WTC11 (cell line): ENCODE results near the gene KIAA1755. TPM values are rescaled to one million over a fixed set of nuclear protein-coding genes. Genes with fewer than 3 reads are reported as not detected.
"Not testable (repeated sequence)": the region's sequence is repeated elsewhere in the genome, so short reads cannot be mapped to it uniquely, and the experiment has no call there.

ENCODE experiments used
- ATAC-seq: fragments of 200-7000 bp; cut with Tn5 transposase; 2 replicates; pipeline ENCODE4 v1.10.0; 2021; ENCODE audit warnings: mild to moderate bottlenecking, moderate library complexity
- CTCF ChIA-PET: fragments of 300-600 bp; sonication (Branson Sonifier 250); formaldehyde crosslinking; loops from one replicate; lab custom pipeline; 2021; ENCODE audit warnings: antibody characterized with exemption; lab: Charles Lee
- POLR2A ChIA-PET: fragments of 350-600 bp; sonication (Branson Sonifier 250); formaldehyde crosslinking; loops from one replicate; lab custom pipeline; 2021; ENCODE audit warnings: antibody characterized with exemption; lab: Charles Lee
- DNase-seq: peaks from one replicate; pipeline ENCODE4 v3.0.0; 2021; ENCODE audit warnings: low spot score
- H3K27ac Mint-ChIP-seq: 2 replicates; pipeline ENCODE4 v1.8.0; 2021; ENCODE audit warnings: mixed read lengths
- H3K27me3 Mint-ChIP-seq: 2 replicates; pipeline ENCODE4 v1.8.0; 2021; ENCODE audit warnings: low read depth, mild to moderate bottlenecking, moderate library complexity, mixed read lengths
- H3K36me3 Mint-ChIP-seq: 2 replicates; pipeline ENCODE4 v1.8.0; 2021; ENCODE audit warnings: mixed read lengths
- H3K4me1 Mint-ChIP-seq: 2 replicates; pipeline ENCODE4 v1.8.0; 2022; ENCODE audit warnings: mixed read lengths
- H3K4me3 Mint-ChIP-seq: 2 replicates; pipeline ENCODE4 v1.8.0; 2021; ENCODE audit warnings: mild to moderate bottlenecking, moderate library complexity, mixed read lengths
- H3K9me3 Mint-ChIP-seq: 2 replicates; pipeline ENCODE4 v1.8.0; 2021; ENCODE audit warnings: mixed read lengths
- CREM ChIP-seq: sonication (generic); formaldehyde crosslinking; IDR thresholded peaks from 2 replicates; pipeline ENCODE4 v1.8.1; 2022; ENCODE audit warnings: mild to moderate bottlenecking, missing genetic modification reagents, moderate library complexity
- FOXK1 ChIP-seq: sonication (generic); formaldehyde crosslinking; IDR thresholded peaks from 2 replicates; pipeline ENCODE4 v1.8.0; 2022; ENCODE audit warnings: mild to moderate bottlenecking, moderate library complexity, missing genetic modification reagents
- KAT7 ChIP-seq: sonication (generic); formaldehyde crosslinking; IDR thresholded peaks from 2 replicates; pipeline ENCODE4 v1.8.1; 2023; ENCODE audit warnings: missing genetic modification reagents, mild to moderate bottlenecking, borderline replicate concordance
- MXD4 ChIP-seq: fragments of 250-450 bp; sonication (Bioruptor Pico); IDR thresholded peaks from 2 replicates; pipeline ENCODE4 v1.8.0; 2021; ENCODE audit warnings: mild to moderate bottlenecking, moderate library complexity, borderline replicate concordance
- RELA ChIP-seq: sonication (generic); formaldehyde crosslinking; IDR thresholded peaks from 2 replicates; pipeline ENCODE4 v1.8.1; 2022; ENCODE audit warnings: missing genetic modification reagents, mild to moderate bottlenecking, borderline replicate concordance
- SMAD3 ChIP-seq: sonication (generic); formaldehyde crosslinking; IDR thresholded peaks from 2 replicates; pipeline ENCODE4 v1.8.0; 2022; ENCODE audit warnings: missing genetic modification reagents, mild to moderate bottlenecking, borderline replicate concordance
- ZNF219 ChIP-seq: sonication (generic); formaldehyde crosslinking; IDR thresholded peaks from 2 replicates; pipeline ENCODE4 v1.8.0; 2023; ENCODE audit warnings: missing genetic modification reagents, mild to moderate bottlenecking, borderline replicate concordance
- ZNF396 ChIP-seq: fragments of 250-450 bp; sonication (Bioruptor Pico); IDR thresholded peaks from 2 replicates; pipeline ENCODE4 v1.8.0; 2021; ENCODE audit warnings: mild to moderate bottlenecking, moderate library complexity, borderline replicate concordance
- total RNA-seq: library from RNA; stranded (reverse); gene quantifications from 3 replicates; pipeline ENCODE4 v1.2.3, GENCODE V29; 2021
- TF ChIP-seq, protein P1 (sequence below): fragments of 250-450 bp; sonication (Bioruptor Pico); IDR thresholded peaks from 2 replicates; pipeline ENCODE4 v1.9.0; 2021; ENCODE audit warnings: mild to moderate bottlenecking, borderline replicate concordance
- TF ChIP-seq, protein P2 (sequence below): sonication (generic); formaldehyde crosslinking; IDR thresholded peaks from 2 replicates; pipeline ENCODE4 v1.8.1; 2023; ENCODE audit warnings: mild to moderate bottlenecking, missing genetic modification reagents
- TF ChIP-seq, protein P3 (sequence below): sonication (generic); formaldehyde crosslinking; IDR thresholded peaks from 2 replicates; pipeline ENCODE4 v1.8.0; 2022; ENCODE audit warnings: mild to moderate bottlenecking, missing genetic modification reagents
- TF ChIP-seq, protein P4 (sequence below): sonication (generic); formaldehyde crosslinking; IDR thresholded peaks from 2 replicates; pipeline ENCODE4 v1.8.1; 2023; ENCODE audit warnings: mild to moderate bottlenecking, moderate library complexity, missing genetic modification reagents

Gene KIAA1755
- total RNA-seq, 1 experiment from 2014 or later = 0.50 TPM

DNA sequence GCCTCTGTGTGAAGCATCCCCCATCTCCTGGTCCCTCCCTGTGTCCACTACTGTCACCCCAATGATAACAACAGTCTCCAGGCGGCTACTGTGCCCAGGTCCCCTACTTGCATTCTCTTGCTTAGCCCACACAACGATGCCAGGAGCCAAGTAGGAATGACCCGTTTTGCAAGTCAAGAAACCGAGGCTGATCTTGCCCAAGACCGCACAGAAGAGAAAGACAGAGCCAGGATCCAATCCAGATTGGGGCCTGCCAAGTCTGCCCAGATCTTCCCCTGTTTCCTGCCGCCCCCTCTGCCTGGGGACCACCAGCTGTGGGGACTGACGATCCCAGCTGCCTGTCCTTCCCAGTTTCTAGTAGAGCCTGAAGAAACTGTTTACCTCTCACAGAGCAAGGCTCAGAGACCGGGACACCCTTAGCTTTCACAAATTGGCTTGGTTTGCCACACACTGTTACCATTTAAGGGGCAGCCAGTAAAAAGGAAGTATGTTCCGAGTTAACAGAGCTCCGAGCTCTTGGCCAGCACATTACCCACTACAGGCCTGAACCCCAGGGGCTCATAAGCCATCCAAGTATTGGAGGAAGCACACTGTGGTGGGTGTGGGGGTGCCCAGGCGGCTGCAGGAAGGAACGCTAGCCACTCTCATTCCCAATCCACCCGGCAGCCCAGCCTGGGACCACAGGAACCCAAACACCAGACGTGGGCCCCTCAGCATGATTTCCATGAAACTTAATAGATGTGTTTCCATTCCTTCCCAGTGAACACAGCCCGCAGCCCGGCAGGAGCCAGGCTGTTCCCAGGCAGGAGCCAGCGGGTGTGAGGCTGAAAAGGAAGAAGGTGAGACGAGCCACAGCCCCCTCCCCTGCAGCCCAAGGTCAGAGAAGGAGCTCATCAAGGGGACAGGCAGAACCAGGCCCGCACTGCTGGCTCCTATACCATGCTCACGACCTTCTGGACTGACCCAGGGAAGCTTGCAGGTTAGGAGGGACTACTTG is 7.9 kb downstream of the KIAA1755 start (continued):
- no peak for TF ChIP-seq MXD4 (CRISPR knock-in tag)
- TF ChIP-seq, protein P1, sequence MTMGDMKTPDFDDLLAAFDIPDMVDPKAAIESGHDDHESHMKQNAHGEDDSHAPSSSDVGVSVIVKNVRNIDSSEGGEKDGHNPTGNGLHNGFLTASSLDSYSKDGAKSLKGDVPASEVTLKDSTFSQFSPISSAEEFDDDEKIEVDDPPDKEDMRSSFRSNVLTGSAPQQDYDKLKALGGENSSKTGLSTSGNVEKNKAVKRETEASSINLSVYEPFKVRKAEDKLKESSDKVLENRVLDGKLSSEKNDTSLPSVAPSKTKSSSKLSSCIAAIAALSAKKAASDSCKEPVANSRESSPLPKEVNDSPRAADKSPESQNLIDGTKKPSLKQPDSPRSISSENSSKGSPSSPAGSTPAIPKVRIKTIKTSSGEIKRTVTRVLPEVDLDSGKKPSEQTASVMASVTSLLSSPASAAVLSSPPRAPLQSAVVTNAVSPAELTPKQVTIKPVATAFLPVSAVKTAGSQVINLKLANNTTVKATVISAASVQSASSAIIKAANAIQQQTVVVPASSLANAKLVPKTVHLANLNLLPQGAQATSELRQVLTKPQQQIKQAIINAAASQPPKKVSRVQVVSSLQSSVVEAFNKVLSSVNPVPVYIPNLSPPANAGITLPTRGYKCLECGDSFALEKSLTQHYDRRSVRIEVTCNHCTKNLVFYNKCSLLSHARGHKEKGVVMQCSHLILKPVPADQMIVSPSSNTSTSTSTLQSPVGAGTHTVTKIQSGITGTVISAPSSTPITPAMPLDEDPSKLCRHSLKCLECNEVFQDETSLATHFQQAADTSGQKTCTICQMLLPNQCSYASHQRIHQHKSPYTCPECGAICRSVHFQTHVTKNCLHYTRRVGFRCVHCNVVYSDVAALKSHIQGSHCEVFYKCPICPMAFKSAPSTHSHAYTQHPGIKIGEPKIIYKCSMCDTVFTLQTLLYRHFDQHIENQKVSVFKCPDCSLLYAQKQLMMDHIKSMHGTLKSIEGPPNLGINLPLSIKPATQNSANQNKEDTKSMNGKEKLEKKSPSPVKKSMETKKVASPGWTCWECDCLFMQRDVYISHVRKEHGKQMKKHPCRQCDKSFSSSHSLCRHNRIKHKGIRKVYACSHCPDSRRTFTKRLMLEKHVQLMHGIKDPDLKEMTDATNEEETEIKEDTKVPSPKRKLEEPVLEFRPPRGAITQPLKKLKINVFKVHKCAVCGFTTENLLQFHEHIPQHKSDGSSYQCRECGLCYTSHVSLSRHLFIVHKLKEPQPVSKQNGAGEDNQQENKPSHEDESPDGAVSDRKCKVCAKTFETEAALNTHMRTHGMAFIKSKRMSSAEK (CRISPR knock-in tag) = no peak
- no peak for TF ChIP-seq SMAD3 (CRISPR knock-in tag)
- no peak for TF ChIP-seq ZNF396 (CRISPR knock-in tag)
- no peak for TF ChIP-seq RELA (CRISPR knock-in tag)
- TF ChIP-seq, all 79 proteins: peak for 0

GRCh38 chr20:38251441-38251840 is 9.1 kb downstream of the KIAA1755 start:
- CTCF ChIA-PET = interaction anchor here (0.7 to 3.6 kb wide), 4 partner anchors 8 to 433 kb away, joined by 4 to 24 read pairs (median 5); no protein-coding TSS in a partner anchor
- ATAC-seq, H3K4me3 Mint-ChIP-seq, POLR2A ChIA-PET, DNase-seq, H3K36me3 Mint-ChIP-seq, H3K27me3 Mint-ChIP-seq, H3K9me3 Mint-ChIP-seq, H3K27ac Mint-ChIP-seq: not testable (repeated sequence)
- peaks cover 26% of the 10 kb centered on the region for H3K4me1 Mint-ChIP-seq

DNA sequence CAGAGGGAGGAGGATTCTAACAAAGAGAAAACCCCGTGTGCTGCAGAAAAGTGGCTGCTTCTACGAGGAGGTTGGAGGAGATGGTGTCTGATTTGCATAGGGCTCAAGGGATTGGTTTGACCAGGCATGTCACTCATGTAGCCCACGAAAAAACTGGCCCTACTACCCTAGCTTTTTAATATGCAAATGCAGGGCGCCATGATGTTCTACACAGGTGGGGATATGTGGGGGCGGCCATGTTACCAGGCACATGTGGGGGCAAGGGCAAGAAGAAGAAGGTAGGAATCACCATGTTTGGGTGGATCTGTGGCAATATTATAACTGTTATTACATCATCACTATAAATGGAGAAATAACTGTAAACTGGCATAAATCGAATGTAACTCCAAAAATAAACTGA is 9.9 kb downstream of the KIAA1755 start:
- TF ChIP-seq CREM (CRISPR knock-in tag) (no peak), FOXK1 (CRISPR knock-in tag) (no peak), KAT7 (CRISPR knock-in tag) (no peak), ZNF219 (CRISPR knock-in tag) (no peak)
- TF ChIP-seq, protein P2, sequence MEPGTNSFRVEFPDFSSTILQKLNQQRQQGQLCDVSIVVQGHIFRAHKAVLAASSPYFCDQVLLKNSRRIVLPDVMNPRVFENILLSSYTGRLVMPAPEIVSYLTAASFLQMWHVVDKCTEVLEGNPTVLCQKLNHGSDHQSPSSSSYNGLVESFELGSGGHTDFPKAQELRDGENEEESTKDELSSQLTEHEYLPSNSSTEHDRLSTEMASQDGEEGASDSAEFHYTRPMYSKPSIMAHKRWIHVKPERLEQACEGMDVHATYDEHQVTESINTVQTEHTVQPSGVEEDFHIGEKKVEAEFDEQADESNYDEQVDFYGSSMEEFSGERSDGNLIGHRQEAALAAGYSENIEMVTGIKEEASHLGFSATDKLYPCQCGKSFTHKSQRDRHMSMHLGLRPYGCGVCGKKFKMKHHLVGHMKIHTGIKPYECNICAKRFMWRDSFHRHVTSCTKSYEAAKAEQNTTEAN (CRISPR knock-in tag) = no peak
- TF ChIP-seq, protein P3, sequence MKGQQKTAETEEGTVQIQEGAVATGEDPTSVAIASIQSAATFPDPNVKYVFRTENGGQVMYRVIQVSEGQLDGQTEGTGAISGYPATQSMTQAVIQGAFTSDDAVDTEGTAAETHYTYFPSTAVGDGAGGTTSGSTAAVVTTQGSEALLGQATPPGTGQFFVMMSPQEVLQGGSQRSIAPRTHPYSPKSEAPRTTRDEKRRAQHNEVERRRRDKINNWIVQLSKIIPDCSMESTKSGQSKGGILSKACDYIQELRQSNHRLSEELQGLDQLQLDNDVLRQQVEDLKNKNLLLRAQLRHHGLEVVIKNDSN (CRISPR knock-in tag) = no peak
- TF ChIP-seq, protein P4, sequence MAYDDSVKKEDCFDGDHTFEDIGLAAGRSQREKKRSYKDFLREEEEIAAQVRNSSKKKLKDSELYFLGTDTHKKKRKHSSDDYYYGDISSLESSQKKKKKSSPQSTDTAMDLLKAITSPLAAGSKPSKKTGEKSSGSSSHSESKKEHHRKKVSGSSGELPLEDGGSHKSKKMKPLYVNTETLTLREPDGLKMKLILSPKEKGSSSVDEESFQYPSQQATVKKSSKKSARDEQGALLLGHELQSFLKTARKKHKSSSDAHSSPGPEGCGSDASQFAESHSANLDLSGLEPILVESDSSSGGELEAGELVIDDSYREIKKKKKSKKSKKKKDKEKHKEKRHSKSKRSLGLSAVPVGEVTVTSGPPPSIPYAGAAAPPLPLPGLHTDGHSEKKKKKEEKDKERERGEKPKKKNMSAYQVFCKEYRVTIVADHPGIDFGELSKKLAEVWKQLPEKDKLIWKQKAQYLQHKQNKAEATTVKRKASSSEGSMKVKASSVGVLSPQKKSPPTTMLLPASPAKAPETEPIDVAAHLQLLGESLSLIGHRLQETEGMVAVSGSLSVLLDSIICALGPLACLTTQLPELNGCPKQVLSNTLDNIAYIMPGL (CRISPR knock-in tag) = no peak
- Mint-ChIP-seq H3K4me1 (peaks cover 26% of the 10 kb centered on the region), H3K36me3 (no peaks in the 10 kb centered on the region), H3K4me3 (no peak overlapping the region), H3K9me3 (peaks cover 8% of the 10 kb centered on the region), H3K27me3 (peaks cover 2% of the 10 kb centered on the region; the same call in 1 of the 2 replicates), H3K27ac (no peak overlapping the region)
- ChIA-PET POLR2A (no interaction called here), CTCF (no interaction called here)
- ATAC-seq (no peak), DNase-seq (no peak)
